AG04449 (cell line): ENCODE results near the gene VEGFB.

ENCODE experiments used
- CTCF ChIA-PET: fragments of 350-600 bp; formaldehyde crosslinking; extraction: SDS; loops from one replicate; lab custom pipeline; 2021; ENCODE audit warnings: antibody characterized with exemption; lab: Yijun Ruan, JAX
- POLR2A ChIA-PET: fragments of 400-600, 350-600 bp; formaldehyde crosslinking; extraction: SDS; loops from one replicate; lab custom pipeline; 2020; ENCODE audit warnings: antibody characterized with exemption, inconsistent platforms; lab: Yijun Ruan, JAX
- DNase-seq: peaks from one replicate; pipeline ENCODE4 v3.0.0-alpha.2; 2010; ENCODE audit warnings: low read depth, low spot score
- H3K4me3 ChIP-seq: 2 replicates; pipeline ENCODE4 v1.5.1; 2011; ENCODE audit warnings: low read depth, mild to moderate bottlenecking, control low read depth, low read length
- CTCF ChIP-seq: IDR thresholded peaks from one replicate; pipeline ENCODE4 v1.5.1; 2011; ENCODE audit warnings: mild to moderate bottlenecking, moderate library complexity, low read length, control low read depth, inconsistent platforms; ENCODE audit not compliant: insufficient read depth; ENCODE audit errors: missing control alignments

Gene VEGFB

GRCh38 chr11:64237484-64237951, 3.1 kb downstream of the VEGFB start:
- POLR2A ChIA-PET: interaction anchor here (0.7 kb wide), 2 partner anchors 8 to 9 kb away, joined by 3 to 4 read pairs; partner anchors contain the start of gene PPP1R14B
- CTCF ChIA-PET: interaction anchor here (1.0 to 3.8 kb wide), 5 partner anchors 14 to 118 kb away, joined by 3 to 25 read pairs (median 4); partner anchors contain the start of gene PLCB3
- no peak for DNase-seq
- H3K4me3 ChIP-seq: no peak overlapping the region
- no peak for TF ChIP-seq CTCF

GRCh38 chr11:64238076-64238475, 3.7 kb downstream of the VEGFB start:
- DNase-seq: no peak
- ChIA-PET CTCF (interaction anchor here (1.0 to 3.8 kb wide), 3 partner anchors 13 to 117 kb away, joined by 4 to 25 read pairs (median 4); partner anchors contain the start of gene PLCB3), POLR2A (no interaction called here)

GRCh38 chr11:64238999-64239398, 4.6 kb downstream of the VEGFB start:
- ChIA-PET CTCF (interaction anchor here (0.7 to 3.8 kb wide), 2 partner anchors 12 to 62 kb away, joined by 3 to 25 read pairs; partner anchors contain the start of gene PLCB3), POLR2A (no interaction called here)
- no peak overlapping the region for H3K4me3 ChIP-seq
- TF ChIP-seq CTCF: no peak
- no peak for DNase-seq

More at GRCh38 chr11:64238076-64238475, 3.7 kb downstream of the VEGFB start:
- H3K4me3 ChIP-seq: no peak overlapping the region
- TF ChIP-seq CTCF: no peak

GRCh38 chr11:64239662-64240434, 5.5 kb downstream of the VEGFB start:
- ChIA-PET POLR2A (interaction anchor here (0.7 kb wide), 1 partner anchor 32 kb away, joined by 4 read pairs; no protein-coding TSS in a partner anchor), CTCF (interaction anchor here (2.1 kb wide), 1 partner anchor 12 kb away, joined by 7 read pairs; the partner anchor contains the start of gene PLCB3)
- no peak for TF ChIP-seq CTCF
- no peak for DNase-seq
- peak overlapping the region; percentile 68 for H3K4me3 ChIP-seq

- H3K4me3 ChIP-seq: peak within 1 kb of the TSS; percentile 88
- POLR2A ChIA-PET: interaction anchor here (0.6 to 1.6 kb wide), 10 partner anchors 9 to 77 kb away, joined by 3 to 20 read pairs (median 4); partner anchors contain the start of genes NUDT22, PRDX5, TRMT112 and TRPT1
- CTCF ChIA-PET: interaction anchor here (0.8 to 2.1 kb wide), 6 partner anchors 8 to 64 kb away, joined by 3 to 7 read pairs (median 3); partner anchors contain the start of gene PLCB3
- TF ChIP-seq CTCF: no peak
- peak; percentile 64 for DNase-seq
Measured at GRCh38 chr11:64240435-64241240, 6.3 kb downstream of the VEGFB start, which contains the start of gene FKBP2. TSS of gene FKBP2 (plus strand) at chr11:64241095. CDS start at chr11:64242388, 1,293 bp downstream.
